Stimulated activated CD8-positive, alpha-beta memory T cell treated with anti-CD3 and anti-CD28 coated beads, Interleukin-15, amount 100 ng/mL, for 4 hours (primary cell): ENCODE measurements around the gene TMEM74B.
"Not testable (repeated sequence)": the region's sequence is repeated elsewhere in the genome, so short reads cannot be mapped to it uniquely, and the experiment has no call there.

Experiments used
- DNase-seq, 2 donors: peaks; one replicate each; pipeline ENCODE4 v3.0.0-alpha.2; 2020; ENCODE audit warnings: low read depth in 2 of 2

Gene TMEM74B

GRCh38 chr20:1184638-1185315, at the start of gene TMEM74B:
Gene TMEM74B (minus strand): TSS chr20:1184981. CDS start chr20:1183801, 1,180 bp downstream.
- DNase-seq: no peak

- no peak for DNase-seq
These were observed 47.7 kb upstream of the TMEM74B start for GRCh38 chr20:1232286-1233111.

- no peak for DNase-seq
These were observed 44.8 kb upstream of the TMEM74B start for GRCh38 chr20:1229541-1229940.

GRCh38 chr20:1225783-1226654, 41.2 kb upstream of the TMEM74B start, which contains the start of gene RAD21L1:
Gene RAD21L1 (plus strand): TSS chr20:1226044. CDS start chr20:1228454, 2,410 bp downstream.
- DNase-seq: peak; percentile 49 to 58

- no peak for DNase-seq
These were observed 40.5 kb upstream of the TMEM74B start for GRCh38 chr20:1225263-1225782.

GRCh38 chr20:1224205-1224890, 39.6 kb upstream of the TMEM74B start:
- DNase-seq: no peak

- DNase-seq: not testable (repeated sequence)
These were observed 38.0 kb upstream of the TMEM74B start for GRCh38 chr20:1222750-1223149.

- DNase-seq: not testable (repeated sequence)
These were observed 32.0 kb upstream of the TMEM74B start for GRCh38 chr20:1216527-1217427.

GRCh38 chr20:1215386-1216170, 30.8 kb upstream of the TMEM74B start:
- DNase-seq: peak in 1 of 2 donors; percentile 26

GRCh38 chr20:1214838-1215261, 30.1 kb upstream of the TMEM74B start:
- DNase-seq: no peak

- DNase-seq: peak in 1 of 2 donors; percentile 54
These were observed 28.0 kb upstream of the TMEM74B start for GRCh38 chr20:1212607-1213396.

GRCh38 chr20:1212023-1212422, 27.2 kb upstream of the TMEM74B start:
- no peak for DNase-seq

GRCh38 chr20:1210501-1210900, 25.7 kb upstream of the TMEM74B start:
- no peak for DNase-seq

- DNase-seq: no peak
These were observed 24.9 kb upstream of the TMEM74B start for GRCh38 chr20:1209447-1210387.

- DNase-seq: no peak
These were observed 22.6 kb upstream of the TMEM74B start for GRCh38 chr20:1207293-1207878.

- no peak for DNase-seq
These were observed 21.8 kb upstream of the TMEM74B start for GRCh38 chr20:1206366-1207148.
